Measurements from ENCODE around the gene STON1. TPM values are rescaled to one million over a fixed set of nuclear protein-coding genes. Genes with fewer than 3 reads are reported as not detected.

The STON1 gene
- total RNA-seq, 1 donor from 2014 or later = 37.5 TPM

GRCh38 chr2:48532174-48532573 is 2.2 kb downstream of the STON1 start:
- Mint-ChIP-seq H3K4me1 (ENCODE audit: unreplicated experiment) (peaks cover 57% of the 10 kb centered on the region), H3K27me3 (ENCODE audit: unreplicated experiment) (no peaks in the 10 kb centered on the region), H3K9me3 (ENCODE audit: unreplicated experiment) (no peaks in the 10 kb centered on the region), H3K27ac (ENCODE audit: unreplicated experiment) (peak overlapping the region; percentile 98), H3K4me3 (ENCODE audit: unreplicated experiment) (peak overlapping the region; percentile 91), H3K36me3 (ENCODE audit: unreplicated experiment) (peaks cover 8% of the 10 kb centered on the region)
- TF ChIP-seq CTCF (IDR thresholded peaks at IDR 0.05) = no peak
- DNase-seq (ENCODE audit: extremely low spot score, unreplicated experiment) = no peak

GRCh38 chr2:48532824-48533223 is 2.9 kb downstream of the STON1 start:
- Mint-ChIP-seq H3K4me3 (ENCODE audit: unreplicated experiment) (peak overlapping the region; percentile 40), H3K27me3 (ENCODE audit: unreplicated experiment) (no peaks in the 10 kb centered on the region), H3K27ac (ENCODE audit: unreplicated experiment) (peak overlapping the region; percentile 86), H3K4me1 (ENCODE audit: unreplicated experiment) (peaks cover 54% of the 10 kb centered on the region), H3K36me3 (ENCODE audit: unreplicated experiment) (peaks cover 9% of the 10 kb centered on the region), H3K9me3 (ENCODE audit: unreplicated experiment) (no peaks in the 10 kb centered on the region)
- DNase-seq (ENCODE audit: extremely low spot score, unreplicated experiment) = no peak
- TF ChIP-seq CTCF (IDR thresholded peaks at IDR 0.05) = no peak

- TF ChIP-seq CTCF (IDR thresholded peaks at IDR 0.05) = no peak
- Mint-ChIP-seq H3K27me3 (ENCODE audit: unreplicated experiment) (no peaks in the 10 kb centered on the region), H3K9me3 (ENCODE audit: unreplicated experiment) (no peaks in the 10 kb centered on the region), H3K4me1 (ENCODE audit: unreplicated experiment) (peaks cover 38% of the 10 kb centered on the region), H3K36me3 (ENCODE audit: unreplicated experiment) (peaks cover 17% of the 10 kb centered on the region), H3K27ac (ENCODE audit: unreplicated experiment) (no peak overlapping the region), H3K4me3 (ENCODE audit: unreplicated experiment) (no peak overlapping the region)
- no peak for DNase-seq (ENCODE audit: extremely low spot score, unreplicated experiment)
Measured at GRCh38 chr2:48534781-48535180, 4.8 kb downstream of the STON1 start.

GRCh38 chr2:48540237-48540935 is 10.4 kb downstream of the STON1 start:
- H3K27ac Mint-ChIP-seq (ENCODE audit: unreplicated experiment) = peak overlapping the region; percentile 63
- peaks cover 29% of the 10 kb centered on the region for H3K4me1 Mint-ChIP-seq (ENCODE audit: unreplicated experiment)
- no peak for DNase-seq (ENCODE audit: extremely low spot score, unreplicated experiment)
- TF ChIP-seq CTCF (IDR thresholded peaks at IDR 0.05) = no peak
- H3K9me3 Mint-ChIP-seq (ENCODE audit: unreplicated experiment) = no peaks in the 10 kb centered on the region
- H3K36me3 Mint-ChIP-seq (ENCODE audit: unreplicated experiment) = peaks cover 27% of the 10 kb centered on the region
- no peak overlapping the region for H3K4me3 Mint-ChIP-seq (ENCODE audit: unreplicated experiment)
- no peaks in the 10 kb centered on the region for H3K27me3 Mint-ChIP-seq (ENCODE audit: unreplicated experiment)

- Mint-ChIP-seq H3K27me3 (ENCODE audit: unreplicated experiment) (no peaks in the 10 kb centered on the region), H3K4me1 (ENCODE audit: unreplicated experiment) (peaks cover 31% of the 10 kb centered on the region), H3K27ac (ENCODE audit: unreplicated experiment) (no peak overlapping the region), H3K36me3 (ENCODE audit: unreplicated experiment) (peaks cover 27% of the 10 kb centered on the region), H3K9me3 (ENCODE audit: unreplicated experiment) (no peaks in the 10 kb centered on the region), H3K4me3 (ENCODE audit: unreplicated experiment) (no peak overlapping the region)
- no peak for TF ChIP-seq CTCF (IDR thresholded peaks at IDR 0.05)
- no peak for DNase-seq (ENCODE audit: extremely low spot score, unreplicated experiment)
Measured at GRCh38 chr2:48541666-48542389, 11.9 kb downstream of the STON1 start.

Measured in osteocyte (in vitro differentiated cells).